GM23338 (cell line): ENCODE data around the gene EFCAB8. TPM values are rescaled to one million over a fixed set of nuclear protein-coding genes. Genes with fewer than 3 reads are reported as not detected.
A peak's percentile ranks its signal among the peaks of the same experiment; 100 is the strongest.

ENCODE experiments used
- ATAC-seq: fragments of 200-7000 bp; cut with Tn5 transposase; 3 replicates; pipeline ENCODE4 v1.9.1; 2020
- DNase-seq: peaks from one replicate; pipeline ENCODE4 v3.0.0-alpha.2; 2015; ENCODE audit warnings: low spot score
- H2AFZ ChIP-seq: fragments of 200-600 bp; sonication (generic); 2 replicates; pipeline ENCODE4 v1.8.0; 2016; ENCODE audit warnings: antibody characterized with exemption, mild to moderate bottlenecking, moderate library complexity
- H3F3A ChIP-seq: fragments of 200-600 bp; sonication (generic); replicated peaks from 2 replicates; pipeline ENCODE4 v1.8.0; 2017; ENCODE audit warnings: antibody characterized with exemption, mixed run types, low read depth
- H3K27ac ChIP-seq: fragments of 200-600 bp; sonication (generic); 2 replicates; pipeline ENCODE4 v1.6.1; 2016; ENCODE audit warnings: low read depth
- H3K27me3 ChIP-seq: fragments of 200-600 bp; sonication (generic); 2 replicates; pipeline ENCODE4 v1.8.0; 2016; ENCODE audit warnings: mild to moderate bottlenecking, mixed run types, moderate library complexity; ENCODE audit not compliant: insufficient read depth
- H3K36me3 ChIP-seq: fragments of 200-600 bp; sonication (generic); 2 replicates; pipeline ENCODE4 v1.8.0; 2016; ENCODE audit warnings: mild to moderate bottlenecking; ENCODE audit not compliant: insufficient read depth
- H3K4me1 ChIP-seq: fragments of 200-600 bp; sonication (generic); 2 replicates; pipeline ENCODE4 v1.8.0; 2016; ENCODE audit warnings: mild to moderate bottlenecking, moderate library complexity; ENCODE audit not compliant: insufficient read depth
- H3K4me2 ChIP-seq: fragments of 200-600 bp; sonication (generic); 2 replicates; pipeline ENCODE4 v1.7.1; 2017; ENCODE audit warnings: mixed run types
- H3K4me3 ChIP-seq: fragments of 200-600 bp; sonication (generic); 2 replicates; pipeline ENCODE4 v1.6.1; 2016; ENCODE audit warnings: mixed run types
- H3K79me2 ChIP-seq: fragments of 200-600 bp; sonication (generic); replicated peaks from 2 replicates; pipeline ENCODE4 v1.8.0; 2017; ENCODE audit warnings: mild to moderate bottlenecking; ENCODE audit not compliant: insufficient read depth
- H3K9me2 ChIP-seq: fragments of 200-600 bp; sonication (generic); 2 replicates; pipeline ENCODE4 v1.8.0; 2017; ENCODE audit not compliant: insufficient read depth
- H4K20me1 ChIP-seq: fragments of 200-600 bp; sonication (generic); replicated peaks from 2 replicates; pipeline ENCODE4 v1.8.0; 2017; ENCODE audit warnings: mild to moderate bottlenecking; ENCODE audit not compliant: insufficient read depth
- H3K27ac Mint-ChIP-seq: 2 replicates; pipeline ENCODE4 v1.8.0; 2020; ENCODE audit warnings: inconsistent platforms, mild to moderate bottlenecking, moderate library complexity, mixed read lengths
- H3K27me3 Mint-ChIP-seq: 3 replicates; pipeline ENCODE4 v1.8.0; 2022; ENCODE audit warnings: low read depth, mild to moderate bottlenecking, moderate library complexity, mixed read lengths, inconsistent platforms; ENCODE audit not compliant: insufficient read depth, poor library complexity
- H3K36me3 Mint-ChIP-seq: 3 replicates; pipeline ENCODE4 v1.8.0; 2021; ENCODE audit warnings: low read depth, mild to moderate bottlenecking, inconsistent platforms, moderate library complexity, mixed read lengths
- H3K4me1 Mint-ChIP-seq: 3 replicates; pipeline ENCODE4 v1.8.0; 2020; ENCODE audit warnings: mild to moderate bottlenecking, inconsistent platforms, mixed read lengths
- H3K4me3 Mint-ChIP-seq: 3 replicates; pipeline ENCODE4 v1.8.0; 2021; ENCODE audit warnings: moderate library complexity, mild to moderate bottlenecking, inconsistent platforms, mixed read lengths
- H3K9me3 Mint-ChIP-seq: 3 replicates; pipeline ENCODE4 v1.8.0; 2020; ENCODE audit warnings: moderate library complexity, mild to moderate bottlenecking, inconsistent platforms, mixed read lengths
- CREB1 ChIP-seq: fragments of 250-450 bp; sonication (Bioruptor Pico); IDR thresholded peaks from 2 replicates; pipeline ENCODE4 v1.5.0; 2020; ENCODE audit warnings: low read depth, mild to moderate bottlenecking, moderate library complexity
- ETS1 ChIP-seq: IDR thresholded peaks from 2 replicates; pipeline ENCODE4 v1.6.1; 2016; ENCODE audit warnings: antibody characterized with exemption
- EZH2 ChIP-seq: fragments of 200-600 bp; sonication (generic); IDR thresholded peaks from one replicate; pipeline ENCODE4 v1.8.0; 2017; ENCODE audit warnings: antibody characterized with exemption, mild to moderate bottlenecking, low read depth; ENCODE audit not compliant: unreplicated experiment
- EZH2phosphoT487 ChIP-seq: fragments of 200-600 bp; sonication (generic); IDR thresholded peaks from one replicate; pipeline ENCODE4 v1.8.1; 2018; ENCODE audit warnings: antibody characterized with exemption; ENCODE audit not compliant: unreplicated experiment
- JUNB ChIP-seq: IDR thresholded peaks from one replicate; pipeline ENCODE4 v1.6.1; 2016; ENCODE audit warnings: antibody characterized with exemption; ENCODE audit not compliant: unreplicated experiment
- NANOG ChIP-seq: IDR thresholded peaks from 2 replicates; pipeline ENCODE4 v1.6.1; 2016; ENCODE audit warnings: antibody characterized with exemption, borderline replicate concordance
- STAT1 ChIP-seq: IDR thresholded peaks from one replicate; pipeline ENCODE4 v1.6.1; 2016; ENCODE audit warnings: antibody characterized with exemption; ENCODE audit not compliant: unreplicated experiment
- ZNF114 ChIP-seq: fragments of 250-450 bp; sonication (Bioruptor Pico); IDR thresholded peaks from 2 replicates; pipeline ENCODE4 v1.5.0; 2020; ENCODE audit warnings: mild to moderate bottlenecking, moderate library complexity
- ZNF331 ChIP-seq: fragments of 250-450 bp; sonication (Bioruptor Pico); IDR thresholded peaks from 2 replicates; pipeline ENCODE4 v1.5.0; 2020; ENCODE audit warnings: low read depth, mild to moderate bottlenecking, moderate library complexity
- ZNF462 ChIP-seq: fragments of 250-450 bp; sonication (Bioruptor Pico); IDR thresholded peaks from 2 replicates; pipeline ENCODE4 v1.5.0; 2020; ENCODE audit warnings: mild to moderate bottlenecking, moderate library complexity
- polyA plus RNA-seq: library from polyadenylated mRNA; unstranded; fragments of >200 nt; fragmentation: Nextera tagmentation; extraction: Ambion mirVana; gene quantifications from 2 replicates; pipeline ENCODE4 v1.2.1, GENCODE V29; 2016
- total RNA-seq: library from RNA; depleted of rRNA; stranded (reverse); fragments of >200 nt; shearing (Covaris generic); gene quantifications from 2 replicates; pipeline ENCODE4 v1.2.3, GENCODE V29; 2014
- TF ChIP-seq, protein P1 (sequence below): IDR thresholded peaks from one replicate; pipeline ENCODE4 v1.6.1; 2018; ENCODE audit warnings: antibody characterized with exemption; ENCODE audit not compliant: unreplicated experiment

EFCAB8 gene
- total and polyA plus RNA-seq, 2 experiments from 2014 or later, result 0.35 TPM; not detected in 1

GRCh38 chr20:32875673-32876072 lies 16.9 kb downstream of the EFCAB8 start:
- Mint-ChIP-seq H3K4me1 (peaks cover 6% of the 10 kb centered on the region; the same call in 2 of the 3 replicates), H3K9me3 (no peaks in the 10 kb centered on the region), H3K36me3 (no peaks in the 10 kb centered on the region), H3K27me3 (peaks cover 3% of the 10 kb centered on the region), H3K27ac (no peak overlapping the region), H3K4me3 (no peak overlapping the region)
- no peaks in the 10 kb centered on the region; the same call in 1 of the 2 replicates for H3K4me1 ChIP-seq
- no peak overlapping the region for H2AFZ ChIP-seq
- H3K27ac ChIP-seq, result no peak overlapping the region
- H3K27me3 ChIP-seq, result no peaks in the 10 kb centered on the region
- H3K9me2 ChIP-seq, result no peaks in the 10 kb centered on the region
- H4K20me1 ChIP-seq, result no peaks in the 10 kb centered on the region
- TF ChIP-seq JUNB (no peak), EZH2 (no peak)
- H3K4me2 ChIP-seq, result no peak overlapping the region
- H3F3A ChIP-seq, result 0 out of 2 replicates have a peak, but pooled peaks cover 6% of the 10 kb centered on the region
- no peaks in the 10 kb centered on the region for H3K36me3 ChIP-seq
- no peak overlapping the region for H3K4me3 ChIP-seq
- ATAC-seq (no peak), DNase-seq (no peak)
- H3K79me2 ChIP-seq, result no peaks in the 10 kb centered on the region

DNA sequence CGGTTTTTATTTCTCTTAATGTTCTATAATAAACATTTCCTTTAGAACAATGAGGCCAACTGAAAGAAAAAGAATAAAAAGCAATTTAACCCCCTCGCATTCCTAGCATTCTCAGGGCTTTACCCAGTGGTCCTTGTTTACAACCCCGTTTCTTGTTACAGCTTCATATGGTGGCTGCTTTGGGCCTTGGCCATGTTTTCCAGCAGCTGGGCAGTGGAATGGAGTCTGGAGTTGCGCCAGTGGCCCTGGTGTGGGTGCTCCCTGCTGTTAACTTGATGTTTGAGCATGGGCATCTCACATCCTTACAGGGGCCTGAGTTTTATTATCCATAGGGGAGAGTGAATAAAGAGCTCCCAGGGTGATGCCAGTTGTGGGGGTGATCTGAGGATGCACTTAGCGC lies 18.8 kb downstream of the EFCAB8 start:
- DNase-seq (peak; percentile 60), ATAC-seq (peak; percentile 53)
- Histone ChIP-seq H3K79me2 (no peaks in the 10 kb centered on the region), H3K36me3 (no peaks in the 10 kb centered on the region), H3K4me2 (0 out of 2 replicates have a peak overlapping the region, but pooled peaks have one; percentile 18), H3K27me3 (no peaks in the 10 kb centered on the region), H3K27ac (0 out of 2 replicates have a peak overlapping the region, but pooled peaks have one; percentile 16), H4K20me1 (no peaks in the 10 kb centered on the region), H3K9me2 (no peaks in the 10 kb centered on the region), H3K4me1 (no peaks in the 10 kb centered on the region), H3F3A (0 out of 2 replicates have a peak, but pooled peaks cover 2% of the 10 kb centered on the region), H2AFZ (no peak overlapping the region), H3K4me3 (no peak overlapping the region)
- H3K27ac Mint-ChIP-seq, result no peak overlapping the region
- no peak overlapping the region for H3K4me3 Mint-ChIP-seq
- H3K9me3 Mint-ChIP-seq, result no peaks in the 10 kb centered on the region
- no peaks in the 10 kb centered on the region for H3K36me3 Mint-ChIP-seq
- peaks cover 3% of the 10 kb centered on the region for H3K27me3 Mint-ChIP-seq
- peaks cover 3% of the 10 kb centered on the region; the same call in 2 of the 3 replicates for H3K4me1 Mint-ChIP-seq
- no peak for TF ChIP-seq ETS1
- TF ChIP-seq ZNF462 (CRISPR knock-in tag), result no peak
- no peak for TF ChIP-seq CREB1
- TF ChIP-seq JUNB, result no peak
- no peak for TF ChIP-seq STAT1
- no peak for TF ChIP-seq ZNF331 (CRISPR knock-in tag)
- no peak for TF ChIP-seq EZH2phosphoT487
- TF ChIP-seq, protein P1, sequence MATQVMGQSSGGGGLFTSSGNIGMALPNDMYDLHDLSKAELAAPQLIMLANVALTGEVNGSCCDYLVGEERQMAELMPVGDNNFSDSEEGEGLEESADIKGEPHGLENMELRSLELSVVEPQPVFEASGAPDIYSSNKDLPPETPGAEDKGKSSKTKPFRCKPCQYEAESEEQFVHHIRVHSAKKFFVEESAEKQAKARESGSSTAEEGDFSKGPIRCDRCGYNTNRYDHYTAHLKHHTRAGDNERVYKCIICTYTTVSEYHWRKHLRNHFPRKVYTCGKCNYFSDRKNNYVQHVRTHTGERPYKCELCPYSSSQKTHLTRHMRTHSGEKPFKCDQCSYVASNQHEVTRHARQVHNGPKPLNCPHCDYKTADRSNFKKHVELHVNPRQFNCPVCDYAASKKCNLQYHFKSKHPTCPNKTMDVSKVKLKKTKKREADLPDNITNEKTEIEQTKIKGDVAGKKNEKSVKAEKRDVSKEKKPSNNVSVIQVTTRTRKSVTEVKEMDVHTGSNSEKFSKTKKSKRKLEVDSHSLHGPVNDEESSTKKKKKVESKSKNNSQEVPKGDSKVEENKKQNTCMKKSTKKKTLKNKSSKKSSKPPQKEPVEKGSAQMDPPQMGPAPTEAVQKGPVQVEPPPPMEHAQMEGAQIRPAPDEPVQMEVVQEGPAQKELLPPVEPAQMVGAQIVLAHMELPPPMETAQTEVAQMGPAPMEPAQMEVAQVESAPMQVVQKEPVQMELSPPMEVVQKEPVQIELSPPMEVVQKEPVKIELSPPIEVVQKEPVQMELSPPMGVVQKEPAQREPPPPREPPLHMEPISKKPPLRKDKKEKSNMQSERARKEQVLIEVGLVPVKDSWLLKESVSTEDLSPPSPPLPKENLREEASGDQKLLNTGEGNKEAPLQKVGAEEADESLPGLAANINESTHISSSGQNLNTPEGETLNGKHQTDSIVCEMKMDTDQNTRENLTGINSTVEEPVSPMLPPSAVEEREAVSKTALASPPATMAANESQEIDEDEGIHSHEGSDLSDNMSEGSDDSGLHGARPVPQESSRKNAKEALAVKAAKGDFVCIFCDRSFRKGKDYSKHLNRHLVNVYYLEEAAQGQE, result no peak
- TF ChIP-seq NANOG, result no peak
- TF ChIP-seq ZNF114 (CRISPR knock-in tag), result no peak
